ENCODE results near the gene MPZL2. TPM values are rescaled to one million over a fixed set of nuclear protein-coding genes. Genes with fewer than 3 reads are reported as not detected.

The MPZL2 gene
- total RNA-seq, 1 experiment from 2014 or later: 51.5 TPM

DNA sequence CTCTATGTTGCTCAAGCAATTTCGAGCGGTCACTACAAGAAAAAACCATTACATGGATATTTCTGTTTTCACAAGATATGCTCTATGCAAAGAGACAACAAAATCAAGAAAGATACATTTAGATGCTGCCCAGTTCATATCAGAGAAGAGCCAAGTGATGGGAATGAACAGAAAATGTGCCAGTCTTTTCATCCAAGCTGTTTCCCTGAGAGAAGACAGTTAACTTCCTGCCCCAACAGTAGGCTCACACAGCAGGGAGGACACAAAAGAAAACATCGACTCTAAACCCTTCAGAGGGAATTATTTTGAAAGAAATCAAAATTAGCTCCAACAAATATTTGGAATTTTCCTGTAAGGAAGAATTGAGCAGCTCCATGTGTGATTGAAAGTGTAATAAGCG is 50.9 kb downstream of the MPZL2 start:
- Histone ChIP-seq H3K27ac (ENCODE audit: low read length) (no peak overlapping the region), H3K9me2 (replicated peaks; ENCODE audit: low read length) (no peaks in the 10 kb centered on the region), H3K79me2 (ENCODE audit: low read length) (no peaks in the 10 kb centered on the region), H3F3A (ENCODE audit: low read length, unreplicated experiment) (no peaks in the 10 kb centered on the region), H3K9ac (ENCODE audit: low read length) (no peak overlapping the region), H3K27me3 (ENCODE audit: low read length) (peaks cover 11% of the 10 kb centered on the region; the same call in 1 of the 2 replicates), H4K20me1 (ENCODE audit: low read length) (no peaks in the 10 kb centered on the region), H3K36me3 (ENCODE audit: low read depth, low read length) (no peaks in the 10 kb centered on the region), H2AFZ (ENCODE audit: low read length) (no peak overlapping the region), H3K4me1 (ENCODE audit: insufficient read depth, low read length) (peaks cover 9% of the 10 kb centered on the region; the same call in 1 of the 2 replicates), H3K4me2 (ENCODE audit: low read length) (no peak overlapping the region), H3K4me3 (ENCODE audit: low read length) (no peak overlapping the region), H3K9me3 (ENCODE audit: low read length) (no peaks in the 10 kb centered on the region)
- intact Hi-C loops (cut with micrococcal nuclease): no loop called here
- ChIA-PET POLR2A (ENCODE audit: unreplicated experiment) (no interaction called here), CTCF (no interaction called here)
- TF ChIP-seq, protein P1, sequence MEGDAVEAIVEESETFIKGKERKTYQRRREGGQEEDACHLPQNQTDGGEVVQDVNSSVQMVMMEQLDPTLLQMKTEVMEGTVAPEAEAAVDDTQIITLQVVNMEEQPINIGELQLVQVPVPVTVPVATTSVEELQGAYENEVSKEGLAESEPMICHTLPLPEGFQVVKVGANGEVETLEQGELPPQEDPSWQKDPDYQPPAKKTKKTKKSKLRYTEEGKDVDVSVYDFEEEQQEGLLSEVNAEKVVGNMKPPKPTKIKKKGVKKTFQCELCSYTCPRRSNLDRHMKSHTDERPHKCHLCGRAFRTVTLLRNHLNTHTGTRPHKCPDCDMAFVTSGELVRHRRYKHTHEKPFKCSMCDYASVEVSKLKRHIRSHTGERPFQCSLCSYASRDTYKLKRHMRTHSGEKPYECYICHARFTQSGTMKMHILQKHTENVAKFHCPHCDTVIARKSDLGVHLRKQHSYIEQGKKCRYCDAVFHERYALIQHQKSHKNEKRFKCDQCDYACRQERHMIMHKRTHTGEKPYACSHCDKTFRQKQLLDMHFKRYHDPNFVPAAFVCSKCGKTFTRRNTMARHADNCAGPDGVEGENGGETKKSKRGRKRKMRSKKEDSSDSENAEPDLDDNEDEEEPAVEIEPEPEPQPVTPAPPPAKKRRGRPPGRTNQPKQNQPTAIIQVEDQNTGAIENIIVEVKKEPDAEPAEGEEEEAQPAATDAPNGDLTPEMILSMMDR (conservative IDR thresholded peaks at IDR 0.05; ENCODE audit: low read depth, low read length): no peak
- no peak for TF ChIP-seq EZH2 (IDR thresholded peaks at IDR 0.05; ENCODE audit: low read length, unreplicated experiment)
- TF ChIP-seq EZH2phosphoT487 (IDR thresholded peaks at IDR 0.05; ENCODE audit: borderline replicate concordance, low read length): no peak
- DNase-seq (no peak), ATAC-seq (no peak)
- no TSS peak for BruUV-seq (replicated peaks)

DNA sequence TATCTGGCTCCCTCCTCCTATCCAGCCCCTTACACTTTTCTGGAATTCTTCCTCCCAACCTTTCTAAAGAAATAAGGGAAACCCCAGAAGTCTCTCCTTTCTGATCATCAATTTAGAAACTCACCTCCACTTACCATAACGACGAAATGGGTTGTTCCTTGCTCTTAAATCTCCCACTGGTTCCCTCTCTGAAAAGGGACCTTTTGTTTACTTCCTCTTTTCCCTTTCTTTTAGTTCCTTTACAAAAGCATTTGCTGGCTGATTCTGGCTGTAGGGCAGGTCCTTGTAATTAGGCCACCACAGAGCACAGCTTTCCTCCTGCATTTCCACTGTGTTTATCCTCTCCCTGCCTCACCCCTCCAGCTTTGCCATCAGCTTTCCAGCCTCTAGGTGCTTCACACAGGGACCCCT is 51.3 kb downstream of the MPZL2 start:
- Histone ChIP-seq H3K79me2 (ENCODE audit: low read length) (no peaks in the 10 kb centered on the region), H3K27me3 (ENCODE audit: low read length) (peaks cover 15% of the 10 kb centered on the region; the same call in 1 of the 2 replicates), H2AFZ (ENCODE audit: low read length) (no peak overlapping the region), H3K4me3 (ENCODE audit: low read length) (no peak overlapping the region), H3K9me2 (replicated peaks; ENCODE audit: low read length) (no peaks in the 10 kb centered on the region), H3K9ac (ENCODE audit: low read length) (no peak overlapping the region), H3F3A (ENCODE audit: low read length, unreplicated experiment) (no peaks in the 10 kb centered on the region), H3K4me1 (ENCODE audit: insufficient read depth, low read length) (peaks cover 9% of the 10 kb centered on the region; the same call in 1 of the 2 replicates), H3K9me3 (ENCODE audit: low read length) (no peaks in the 10 kb centered on the region), H3K27ac (ENCODE audit: low read length) (no peak overlapping the region), H3K4me2 (ENCODE audit: low read length) (no peak overlapping the region), H3K36me3 (ENCODE audit: low read depth, low read length) (no peaks in the 10 kb centered on the region), H4K20me1 (ENCODE audit: low read length) (no peaks in the 10 kb centered on the region)
- ChIA-PET POLR2A (ENCODE audit: unreplicated experiment) (no interaction called here), CTCF (no interaction called here)
- BruUV-seq (replicated peaks): no TSS peak
- ATAC-seq (no peak), DNase-seq (no peak)
- no peak for TF ChIP-seq EZH2 (IDR thresholded peaks at IDR 0.05; ENCODE audit: low read length, unreplicated experiment)
- no peak for TF ChIP-seq EZH2phosphoT487 (IDR thresholded peaks at IDR 0.05; ENCODE audit: borderline replicate concordance, low read length)
- TF ChIP-seq, protein P1 (conservative IDR thresholded peaks at IDR 0.05; ENCODE audit: low read depth, low read length): no peak
- intact Hi-C loops (cut with micrococcal nuclease): no loop called here

DNA sequence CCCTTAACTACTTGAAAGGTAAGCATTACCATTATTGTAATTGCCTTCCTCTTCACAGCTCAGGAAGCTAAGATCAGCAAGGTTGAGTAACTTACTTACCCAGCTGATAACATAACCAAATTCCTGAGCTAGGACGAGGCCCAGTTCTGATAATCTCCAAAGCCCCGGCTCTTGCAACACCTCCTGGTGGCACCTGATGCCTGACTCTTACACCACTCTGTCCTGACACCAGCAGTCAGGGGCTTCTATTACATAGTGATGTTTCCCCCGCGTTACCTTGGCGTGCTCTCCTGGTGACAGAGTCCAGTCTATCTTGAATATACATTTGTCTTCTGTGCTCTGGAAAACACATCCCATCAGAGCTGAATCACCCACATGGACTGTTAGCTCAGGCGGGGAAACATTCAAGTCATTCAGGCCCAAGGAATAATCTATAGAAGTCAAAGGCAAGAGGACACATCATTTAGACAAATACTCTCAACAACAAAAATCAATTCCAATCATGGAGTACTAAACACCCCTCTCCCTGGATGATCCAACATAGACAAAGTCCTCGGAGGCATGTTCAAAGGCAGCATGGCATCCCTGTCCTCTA is 51.9 kb downstream of the MPZL2 start:
- H2AFZ ChIP-seq (ENCODE audit: low read length): no peak overlapping the region
- ATAC-seq (no peak), DNase-seq (no peak)
- no peaks in the 10 kb centered on the region for H3K79me2 ChIP-seq (ENCODE audit: low read length)
- ChIA-PET POLR2A (ENCODE audit: unreplicated experiment) (no interaction called here), CTCF (no interaction called here)
- peaks cover 17% of the 10 kb centered on the region; the same call in 1 of the 2 replicates for H3K27me3 ChIP-seq (ENCODE audit: low read length)
- H3K9me2 ChIP-seq (replicated peaks; ENCODE audit: low read length): no peaks in the 10 kb centered on the region
- no peaks in the 10 kb centered on the region for H3K36me3 ChIP-seq (ENCODE audit: low read depth, low read length)
- intact Hi-C loops (cut with micrococcal nuclease): no loop called here
- H3K4me3 ChIP-seq (ENCODE audit: low read length): no peak overlapping the region
- H4K20me1 ChIP-seq (ENCODE audit: low read length): no peaks in the 10 kb centered on the region
- TF ChIP-seq EZH2 (IDR thresholded peaks at IDR 0.05; ENCODE audit: low read length, unreplicated experiment) (no peak), EZH2phosphoT487 (IDR thresholded peaks at IDR 0.05; ENCODE audit: borderline replicate concordance, low read length) (no peak)
- TF ChIP-seq, protein P1 (conservative IDR thresholded peaks at IDR 0.05; ENCODE audit: low read depth, low read length): no peak
- no peak overlapping the region for H3K4me2 ChIP-seq (ENCODE audit: low read length)
- H3K4me1 ChIP-seq (ENCODE audit: insufficient read depth, low read length): peaks cover 9% of the 10 kb centered on the region; the same call in 1 of the 2 replicates
- H3K9ac ChIP-seq (ENCODE audit: low read length): no peak overlapping the region
- no peaks in the 10 kb centered on the region for H3F3A ChIP-seq (ENCODE audit: low read length, unreplicated experiment)
- no TSS peak for BruUV-seq (replicated peaks)
- no peaks in the 10 kb centered on the region for H3K9me3 ChIP-seq (ENCODE audit: low read length)
- no peak overlapping the region for H3K27ac ChIP-seq (ENCODE audit: low read length)
